Astrocyte of the spinal cord (primary cell): ENCODE data around the gene MNAT1.
A peak's percentile ranks its signal among the peaks of the same experiment; 100 is the strongest.
"Not testable (repeated sequence)": the region's sequence is repeated elsewhere in the genome, so short reads cannot be mapped to it uniquely, and the experiment has no call there.

Source experiments
- DNase-seq: peaks from one replicate; pipeline ENCODE4 v3.0.0; 2011; ENCODE audit warnings: low read depth, low spot score
- H3K4me3 ChIP-seq: 2 replicates; pipeline ENCODE4 v1.5.1; 2011; ENCODE audit warnings: low read depth, mild to moderate bottlenecking, low read length, moderate library complexity
- CTCF ChIP-seq: IDR thresholded peaks from 2 replicates; pipeline ENCODE4 v1.5.1; 2012; ENCODE audit warnings: low read depth, mild to moderate bottlenecking, low read length, inconsistent platforms
- in situ Hi-C: cut with HindIII; loops from 2 replicates; pipeline ENCODE4 v1.10.0; 2017; ENCODE audit warnings: low sequenced_read_pairs

MNAT1 gene

DNA sequence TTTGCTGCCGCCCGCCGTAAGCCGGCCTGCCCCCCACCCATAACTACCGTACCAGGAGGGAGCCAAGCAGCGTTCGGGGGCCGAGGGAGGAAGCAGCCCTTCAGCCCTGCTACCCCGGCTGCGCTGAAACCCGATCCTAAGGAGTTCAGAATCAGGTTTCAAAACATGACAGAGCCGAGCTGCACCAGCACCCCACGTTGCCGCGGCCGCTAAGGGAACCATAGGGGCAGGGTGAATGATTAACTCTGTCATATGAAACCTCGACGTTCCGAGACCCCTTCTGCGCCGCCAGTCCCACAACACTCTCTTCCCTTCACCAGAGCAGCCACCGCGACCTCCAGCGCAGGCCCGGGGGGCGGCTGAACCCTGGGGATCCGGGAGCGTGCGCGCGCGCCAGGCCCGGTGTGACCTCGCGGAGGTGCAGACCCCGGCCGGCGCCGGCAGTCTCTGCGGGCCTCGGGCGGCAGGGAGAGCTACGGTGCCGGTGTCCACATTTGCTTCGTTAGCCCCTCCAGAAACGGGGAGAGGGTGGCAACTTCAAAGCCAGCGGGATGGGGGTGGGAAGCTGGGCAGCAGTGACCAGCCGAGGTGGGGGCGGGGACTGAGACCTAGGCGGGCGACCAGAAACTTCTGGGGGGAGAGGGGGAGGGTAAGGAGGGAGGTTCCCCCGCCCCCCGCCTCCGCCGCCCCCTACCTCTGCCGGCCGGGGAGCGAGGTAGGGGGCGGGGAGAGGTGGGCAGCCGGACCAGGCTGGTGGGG, 12.0 kb upstream of the MNAT1 start:
- in situ Hi-C loops: no loop called here
- peak overlapping the region; percentile 57 for H3K4me3 ChIP-seq
- DNase-seq: peak; percentile 75
- no peak for TF ChIP-seq CTCF

- TF ChIP-seq CTCF: no peak
- peak; percentile 68 for DNase-seq
- in situ Hi-C loops: no loop called here
- H3K4me3 ChIP-seq: peak overlapping the region; percentile 57
Observed at GRCh38 chr14:60723116-60723906, 11.2 kb upstream of the MNAT1 start.

DNA sequence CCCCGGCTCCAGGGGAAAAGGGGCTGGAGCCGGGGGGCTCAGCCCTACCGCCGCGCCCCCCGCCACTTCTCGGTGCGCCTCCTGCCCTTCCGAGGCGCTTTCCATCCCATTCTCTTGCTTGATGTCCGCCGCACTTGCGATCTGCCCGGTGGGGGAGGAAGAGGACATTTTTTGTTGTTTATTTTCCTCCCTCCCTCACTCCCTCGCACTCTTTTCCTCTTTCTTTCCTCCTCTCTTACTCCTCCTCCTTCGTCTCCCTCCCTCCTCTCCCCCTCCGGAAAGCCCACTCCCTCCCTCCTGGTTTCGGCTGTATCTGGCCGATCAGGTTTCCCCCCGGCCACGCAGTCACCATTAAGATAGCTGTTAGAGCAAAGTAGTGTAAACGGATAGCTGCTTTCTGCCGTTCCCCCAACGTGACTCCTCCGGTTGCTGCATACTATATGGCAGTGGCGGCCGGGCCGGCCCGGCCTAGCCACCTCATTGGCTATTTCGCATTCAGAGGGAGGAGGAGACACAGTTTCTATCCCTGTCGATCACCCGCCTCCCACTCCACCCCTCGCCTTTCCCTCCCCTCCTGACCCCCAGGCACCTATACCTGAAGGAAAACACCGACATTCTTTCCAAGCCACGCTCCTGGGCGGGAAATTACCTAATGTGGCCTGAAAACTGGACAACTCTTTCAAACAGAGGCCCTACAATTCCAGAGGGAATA, 10.5 kb upstream of the MNAT1 start, which contains the start of gene SIX4:
SIX4 (minus strand) TSS at position 445 of the 712 bp plus-strand sequence; CDS start at position 168, 277 bp downstream.
- DNase-seq: peak; percentile 90
- no peak for TF ChIP-seq CTCF
- in situ Hi-C loops: no loop called here
- H3K4me3 ChIP-seq: peak within 1 kb of the TSS; percentile 57

DNA sequence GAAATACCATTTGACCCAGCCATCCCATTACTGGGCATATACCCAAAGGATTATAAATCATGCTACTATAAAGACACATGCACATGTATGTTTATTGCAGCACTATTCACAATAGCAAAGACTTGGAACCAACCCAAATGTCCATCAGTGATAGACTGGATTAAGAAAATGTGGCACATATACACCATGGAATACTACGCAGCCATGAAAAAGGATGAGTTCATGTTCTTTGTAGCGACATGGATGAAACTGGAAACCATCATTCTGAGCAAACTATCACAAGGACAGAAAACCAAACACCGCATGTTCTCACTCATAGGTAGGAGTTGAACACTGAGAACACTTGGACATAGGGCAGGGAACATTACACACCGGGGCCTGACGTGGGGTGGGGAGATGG, 3.3 kb upstream of the MNAT1 start:
- in situ Hi-C loops, DNase-seq, H3K4me3 ChIP-seq: not testable (repeated sequence)

DNA sequence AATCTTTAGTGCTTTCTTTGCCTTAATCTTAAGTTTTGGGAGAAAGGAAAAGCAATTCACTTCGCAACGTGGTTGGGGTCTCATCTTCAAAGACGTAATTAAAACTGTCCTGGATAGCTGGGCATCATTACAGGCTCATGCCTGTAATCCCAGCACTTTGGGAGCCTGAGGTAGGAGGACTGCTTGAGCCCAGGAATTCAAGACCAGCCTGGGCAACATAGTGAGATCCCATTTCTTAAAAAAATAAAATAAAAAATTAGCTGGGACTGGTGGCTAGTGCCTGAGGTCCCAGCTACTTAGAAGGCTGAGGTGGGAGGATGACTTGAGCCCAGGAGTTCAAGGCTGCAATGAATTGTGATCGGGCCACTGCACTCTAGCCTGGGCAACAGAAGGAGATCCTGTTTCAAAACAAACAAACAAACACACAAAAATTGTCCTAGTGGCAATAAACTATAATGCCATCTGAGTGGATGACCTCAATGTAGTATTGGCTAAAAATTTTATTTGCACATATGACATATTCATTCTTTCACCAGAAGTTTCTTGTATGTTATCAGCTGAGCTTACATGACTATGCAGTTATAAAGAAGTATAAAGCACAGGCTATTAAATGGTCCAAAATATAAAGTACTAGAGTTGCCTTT, 1.6 kb upstream of the MNAT1 start:
- DNase-seq: no peak
- H3K4me3 ChIP-seq: no peak overlapping the region
- TF ChIP-seq CTCF: no peak
- in situ Hi-C loops: no loop called here

DNA sequence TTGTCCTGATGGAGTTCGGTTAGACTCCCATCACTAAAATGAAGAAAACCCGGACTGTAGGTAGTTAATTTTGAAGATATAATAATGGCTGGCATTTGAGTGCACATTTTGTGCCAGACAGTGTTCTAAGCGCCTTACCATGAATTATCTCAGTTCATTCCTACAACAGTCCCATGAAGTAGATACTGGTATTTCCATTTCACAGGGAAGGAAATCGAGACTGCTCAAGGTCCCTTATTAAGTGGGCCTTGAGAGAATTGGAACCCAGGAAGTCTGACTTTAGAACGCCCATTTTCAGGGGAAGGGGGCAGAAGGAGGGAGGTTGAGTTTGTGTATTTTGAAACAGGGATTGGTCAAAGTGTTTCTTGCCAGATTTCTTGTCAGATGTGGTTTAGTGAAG, 855 bp downstream of the MNAT1 start:
- in situ Hi-C loops: no loop called here
- TF ChIP-seq CTCF: no peak
- DNase-seq: no peak

More for the DNA sequence above, 855 bp downstream of the MNAT1 start:
- H3K4me3 ChIP-seq: peak overlapping the region; percentile 83
